ENCODE data around the gene FAM171A1. TPM values are rescaled to one million over a fixed set of nuclear protein-coding genes. Genes with fewer than 3 reads are reported as not detected.

FAM171A1 gene
- total RNA-seq, 1 experiment from 2014 or later, result 46.5 TPM

DNA sequence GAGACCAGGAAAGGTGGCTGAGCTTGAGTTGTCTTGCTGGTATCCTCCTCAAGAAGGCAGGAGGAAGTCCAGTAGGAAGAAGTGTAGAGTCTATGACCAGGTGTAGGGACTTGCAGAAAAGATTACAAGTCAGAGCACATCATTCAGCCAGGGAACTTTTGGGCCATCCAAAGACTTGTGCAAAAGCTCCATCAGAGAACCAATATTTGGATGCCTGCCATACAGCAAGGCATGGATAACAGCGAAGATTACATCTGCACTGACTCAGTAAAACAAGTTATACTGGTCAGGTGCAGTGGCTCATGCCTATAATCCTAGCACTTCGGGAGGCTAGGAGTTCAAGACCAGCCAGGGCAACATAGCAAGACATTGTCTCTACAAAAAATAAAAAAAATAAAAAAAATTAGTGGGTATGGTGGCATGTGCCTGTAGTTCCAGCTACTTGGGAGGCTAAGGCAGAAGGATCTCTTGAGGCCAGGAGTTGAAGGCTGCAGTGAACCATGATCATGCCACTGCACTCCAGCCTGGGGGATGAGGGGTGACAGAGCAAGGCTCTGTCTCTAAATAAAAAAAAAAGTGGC is 189.4 kb downstream of the FAM171A1 start:
- Histone ChIP-seq H3K4me1 (ENCODE audit: insufficient read depth, low read length, poor library complexity, severe bottlenecking) (peaks cover 15% of the 10 kb centered on the region), H3K4me3 (ENCODE audit: low read depth, low read length, poor library complexity, severe bottlenecking) (no peak overlapping the region), H3K36me3 (ENCODE audit: insufficient read depth, low read length, poor library complexity, severe bottlenecking) (no peaks in the 10 kb centered on the region), H3K27ac (ENCODE audit: low read depth, low read length, poor library complexity, severe bottlenecking) (peak overlapping the region; percentile 64), H3K9me3 (ENCODE audit: low read depth, low read length, poor library complexity, severe bottlenecking) (no peaks in the 10 kb centered on the region), H3K27me3 (replicated peaks; ENCODE audit: insufficient read depth, low read depth, low read length, poor library complexity) (no peaks in the 10 kb centered on the region)
- TF ChIP-seq, protein P1, sequence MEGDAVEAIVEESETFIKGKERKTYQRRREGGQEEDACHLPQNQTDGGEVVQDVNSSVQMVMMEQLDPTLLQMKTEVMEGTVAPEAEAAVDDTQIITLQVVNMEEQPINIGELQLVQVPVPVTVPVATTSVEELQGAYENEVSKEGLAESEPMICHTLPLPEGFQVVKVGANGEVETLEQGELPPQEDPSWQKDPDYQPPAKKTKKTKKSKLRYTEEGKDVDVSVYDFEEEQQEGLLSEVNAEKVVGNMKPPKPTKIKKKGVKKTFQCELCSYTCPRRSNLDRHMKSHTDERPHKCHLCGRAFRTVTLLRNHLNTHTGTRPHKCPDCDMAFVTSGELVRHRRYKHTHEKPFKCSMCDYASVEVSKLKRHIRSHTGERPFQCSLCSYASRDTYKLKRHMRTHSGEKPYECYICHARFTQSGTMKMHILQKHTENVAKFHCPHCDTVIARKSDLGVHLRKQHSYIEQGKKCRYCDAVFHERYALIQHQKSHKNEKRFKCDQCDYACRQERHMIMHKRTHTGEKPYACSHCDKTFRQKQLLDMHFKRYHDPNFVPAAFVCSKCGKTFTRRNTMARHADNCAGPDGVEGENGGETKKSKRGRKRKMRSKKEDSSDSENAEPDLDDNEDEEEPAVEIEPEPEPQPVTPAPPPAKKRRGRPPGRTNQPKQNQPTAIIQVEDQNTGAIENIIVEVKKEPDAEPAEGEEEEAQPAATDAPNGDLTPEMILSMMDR (conservative IDR thresholded peaks at IDR 0.05; ENCODE audit: low read depth, low read length), result no peak
- no peak for TF ChIP-seq EZH2 (IDR thresholded peaks at IDR 0.05; ENCODE audit: borderline replicate concordance, low read depth, low read length, poor library complexity, severe bottlenecking)
- intact Hi-C loops (cut with micrococcal nuclease; ENCODE audit: unreplicated experiment), result no loop called here
- BruUV-seq (replicated peaks), result no TSS peak
- ChIA-PET POLR2A (ENCODE audit: low non-redundant PET) (no interaction called here), CTCF (no interaction called here)
- DNase-seq (ENCODE audit: low spot score), result no peak

DNA sequence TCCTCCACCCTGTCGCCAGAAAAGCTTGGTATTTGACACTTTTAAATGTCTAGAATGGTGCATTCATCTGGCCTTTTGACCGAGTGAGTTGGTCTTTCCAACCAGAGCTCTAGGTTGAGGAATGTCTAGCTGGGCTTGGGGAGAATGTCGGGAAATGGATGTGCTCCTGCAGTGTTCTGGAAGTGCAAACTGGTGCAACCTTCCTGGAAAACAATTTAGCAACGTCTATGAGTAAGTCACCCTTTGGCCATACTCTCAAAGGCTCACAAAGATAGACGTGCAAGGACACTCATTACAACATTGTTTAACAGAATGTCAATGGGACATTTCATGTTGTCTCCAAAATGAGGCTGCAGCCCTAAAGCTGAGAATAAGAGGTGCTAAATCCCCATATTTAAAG is 190.4 kb downstream of the FAM171A1 start:
- CTCF ChIA-PET, result interaction anchor here (1.2 kb wide), 1 partner anchor 12 kb away, joined by 3 read pairs; the partner anchor contains the start of gene NMT2
- no peak for TF ChIP-seq EZH2 (IDR thresholded peaks at IDR 0.05; ENCODE audit: borderline replicate concordance, low read depth, low read length, poor library complexity, severe bottlenecking)
- TF ChIP-seq, protein P1 (conservative IDR thresholded peaks at IDR 0.05; ENCODE audit: low read depth, low read length), result no peak
- Histone ChIP-seq H3K9me3 (ENCODE audit: low read depth, low read length, poor library complexity, severe bottlenecking) (no peaks in the 10 kb centered on the region), H3K36me3 (ENCODE audit: insufficient read depth, low read length, poor library complexity, severe bottlenecking) (no peaks in the 10 kb centered on the region), H3K27ac (ENCODE audit: low read depth, low read length, poor library complexity, severe bottlenecking) (no peak overlapping the region), H3K4me1 (ENCODE audit: insufficient read depth, low read length, poor library complexity, severe bottlenecking) (peaks cover 15% of the 10 kb centered on the region), H3K4me3 (ENCODE audit: low read depth, low read length, poor library complexity, severe bottlenecking) (no peak overlapping the region), H3K27me3 (replicated peaks; ENCODE audit: insufficient read depth, low read depth, low read length, poor library complexity) (no peaks in the 10 kb centered on the region)
- BruUV-seq (replicated peaks), result no TSS peak
- DNase-seq (ENCODE audit: low spot score), result no peak
- intact Hi-C loops (cut with micrococcal nuclease; ENCODE audit: unreplicated experiment), result no loop called here
- POLR2A ChIA-PET (ENCODE audit: low non-redundant PET), result no interaction called here

DNA sequence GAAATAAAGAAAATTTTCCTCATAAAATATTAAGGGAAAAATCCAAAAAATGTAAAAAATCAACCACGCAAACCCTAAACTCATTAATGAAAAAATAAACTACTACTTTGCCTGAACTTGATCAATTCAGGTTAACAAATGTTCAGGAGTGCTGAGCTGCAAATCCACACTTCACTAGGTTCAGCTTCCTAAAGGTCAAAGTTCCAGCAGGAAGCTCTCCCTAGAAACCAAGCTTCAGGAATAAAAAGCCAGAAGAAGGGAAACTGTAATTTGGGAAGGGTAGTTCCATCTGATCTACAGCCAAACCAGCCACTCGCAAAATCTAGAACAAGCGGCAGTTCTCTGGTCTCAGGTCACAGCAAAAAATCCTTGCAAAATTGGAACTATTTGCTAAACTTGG is 194.8 kb downstream of the FAM171A1 start:
- no peak for DNase-seq (ENCODE audit: low spot score)
- BruUV-seq (replicated peaks), result no TSS peak
- Histone ChIP-seq H3K36me3 (ENCODE audit: insufficient read depth, low read length, poor library complexity, severe bottlenecking) (no peaks in the 10 kb centered on the region), H3K4me3 (ENCODE audit: low read depth, low read length, poor library complexity, severe bottlenecking) (no peak overlapping the region), H3K4me1 (ENCODE audit: insufficient read depth, low read length, poor library complexity, severe bottlenecking) (no peaks in the 10 kb centered on the region), H3K27ac (ENCODE audit: low read depth, low read length, poor library complexity, severe bottlenecking) (no peak overlapping the region), H3K27me3 (replicated peaks; ENCODE audit: insufficient read depth, low read depth, low read length, poor library complexity) (no peaks in the 10 kb centered on the region), H3K9me3 (ENCODE audit: low read depth, low read length, poor library complexity, severe bottlenecking) (no peaks in the 10 kb centered on the region)
- no peak for TF ChIP-seq EZH2 (IDR thresholded peaks at IDR 0.05; ENCODE audit: borderline replicate concordance, low read depth, low read length, poor library complexity, severe bottlenecking)
- TF ChIP-seq, protein P1 (conservative IDR thresholded peaks at IDR 0.05; ENCODE audit: low read depth, low read length), result no peak
- intact Hi-C loops (cut with micrococcal nuclease; ENCODE audit: unreplicated experiment), result no loop called here
- POLR2A ChIA-PET (ENCODE audit: low non-redundant PET), result no interaction called here
- CTCF ChIA-PET, result no interaction called here
